OCI-LY1 (cell line): ENCODE results near the gene TMEM139.

Experiments used
- H2AFZ ChIP-seq: fragments of 200-600 bp; sonication (generic), shearing (Covaris generic); 2 replicates; pipeline ENCODE4 v1.6.0; 2014; ENCODE audit warnings: antibody characterized with exemption, mild to moderate bottlenecking, low read length
- H3F3A ChIP-seq: fragments of 200-600 bp; sonication (generic), shearing (Covaris generic); 2 replicates; pipeline ENCODE4 v1.6.0; 2014; ENCODE audit warnings: mild to moderate bottlenecking, antibody characterized with exemption, low read length, moderate library complexity; ENCODE audit not compliant: insufficient read depth
- H3K27ac ChIP-seq: fragments of 200-600 bp; sonication (generic); 2 replicates; pipeline ENCODE4 v1.5.1; 2014; ENCODE audit warnings: low read length, mixed run types, mild to moderate bottlenecking, low read depth; ENCODE audit not compliant: poor library complexity, severe bottlenecking
- H3K27me3 ChIP-seq: fragments of 200-600 bp; sonication (generic); 2 replicates; pipeline ENCODE4 v1.6.0; 2014; ENCODE audit warnings: antibody characterized with exemption, mild to moderate bottlenecking, low read length, moderate library complexity; ENCODE audit not compliant: insufficient read depth
- H3K36me3 ChIP-seq: fragments of 200-600 bp; sonication (generic); 2 replicates; pipeline ENCODE4 v1.6.1; 2014; ENCODE audit warnings: mild to moderate bottlenecking, antibody characterized with exemption, low read length, moderate library complexity, mixed read lengths; ENCODE audit not compliant: insufficient read depth
- H3K4me1 ChIP-seq: fragments of 200-600 bp; sonication (generic); 2 replicates; pipeline ENCODE4 v1.5.1; 2014; ENCODE audit warnings: mild to moderate bottlenecking, low read length, moderate library complexity; ENCODE audit not compliant: insufficient read depth, severe bottlenecking
- H3K4me2 ChIP-seq: fragments of 200-600 bp; sonication (generic), shearing (Covaris generic); 2 replicates; pipeline ENCODE4 v1.6.1; 2014; ENCODE audit warnings: low read length
- H3K4me3 ChIP-seq: fragments of 200-600 bp; sonication (generic); 2 replicates; pipeline ENCODE4 v1.5.1; 2014; ENCODE audit warnings: low read length, low read depth, mild to moderate bottlenecking, mixed read lengths; ENCODE audit not compliant: poor library complexity, severe bottlenecking
- H3K79me2 ChIP-seq: fragments of 200-600 bp; shearing (Covaris generic); 2 replicates; pipeline ENCODE4 v1.6.1; 2016; ENCODE audit warnings: mixed run types, low read length, mixed read lengths; ENCODE audit not compliant: insufficient read depth
- H3K9ac ChIP-seq: fragments of 200-600 bp; sonication (generic), shearing (Covaris generic); 2 replicates; pipeline ENCODE4 v1.6.1; 2014; ENCODE audit warnings: mild to moderate bottlenecking, low read length, mixed read lengths
- H3K9me2 ChIP-seq: fragments of 200-600 bp; sonication (generic), shearing (Covaris generic); 2 replicates; pipeline ENCODE4 v1.6.1; 2014; ENCODE audit warnings: low read depth, mild to moderate bottlenecking, low read length, mixed read lengths
- H3K9me3 ChIP-seq: fragments of 200-600 bp; shearing (Covaris generic); 2 replicates; pipeline ENCODE4 v1.6.1; 2014; ENCODE audit warnings: low read length, mixed read lengths
- H4K20me1 ChIP-seq: fragments of 200-600 bp; sonication (generic), shearing (Covaris generic); 2 replicates; pipeline ENCODE4 v1.6.0; 2016; ENCODE audit warnings: mild to moderate bottlenecking, low read length; ENCODE audit not compliant: insufficient read depth
- EZH2 ChIP-seq: fragments of 200-600 bp; sonication (generic), shearing (Covaris generic); IDR thresholded peaks from 2 replicates; pipeline ENCODE4 v1.8.0; 2017; ENCODE audit warnings: borderline replicate concordance, mixed run types, mild to moderate bottlenecking, antibody characterized with exemption, low read length, moderate library complexity, mixed read lengths
- TF ChIP-seq, protein P1 (sequence below): fragments of 200-600 bp; sonication (generic), shearing (Covaris generic); IDR thresholded peaks from 2 replicates; pipeline ENCODE4 v1.5.1; 2017; ENCODE audit warnings: mild to moderate bottlenecking, antibody characterized with exemption, low read length, moderate library complexity, mixed read lengths

Gene TMEM139

DNA sequence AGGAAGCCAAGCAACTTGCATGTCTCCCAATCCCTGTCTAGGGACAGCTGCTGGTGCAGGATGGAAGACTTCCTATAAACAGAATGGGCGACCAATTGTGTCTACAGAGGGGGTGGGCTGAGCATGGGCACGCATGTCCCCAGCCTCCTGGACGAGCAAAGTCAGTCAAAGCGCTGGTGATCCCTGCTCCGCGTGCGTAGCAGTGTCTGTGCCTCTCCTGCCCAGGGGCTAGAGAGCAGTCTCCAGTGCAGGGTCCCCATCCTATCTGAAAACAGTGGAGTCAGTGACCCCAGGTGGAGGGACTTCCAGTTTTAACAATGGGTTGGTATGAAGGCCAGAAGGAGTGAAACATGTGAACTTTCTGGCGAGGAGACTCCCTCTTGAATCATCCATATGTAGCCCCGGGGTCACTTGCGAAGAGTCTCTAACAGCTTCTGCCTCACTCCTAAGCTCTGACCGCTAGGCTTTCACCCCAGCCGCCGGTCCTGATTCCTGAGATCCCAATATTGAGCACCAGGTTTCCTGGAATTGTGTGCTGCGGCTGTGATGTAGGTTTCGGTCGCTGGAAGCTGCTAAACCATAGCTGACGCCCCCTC is 2.7 kb downstream of the TMEM139 start:
- peaks cover 26% of the 10 kb centered on the region; the same call in 1 of the 2 replicates for H3K36me3 ChIP-seq
- H4K20me1 ChIP-seq: no peaks in the 10 kb centered on the region
- 0 out of 2 replicates have a peak overlapping the region, but pooled peaks have one; percentile 38 for H2AFZ ChIP-seq
- peak overlapping the region; percentile 78 for H3K4me3 ChIP-seq
- peaks cover 34% of the 10 kb centered on the region for H3K4me1 ChIP-seq
- H3K9ac ChIP-seq: no peak overlapping the region; the same call in 1 of the 2 replicates
- H3K27ac ChIP-seq: no peak overlapping the region
- no peak for TF ChIP-seq EZH2
- TF ChIP-seq, protein P1, sequence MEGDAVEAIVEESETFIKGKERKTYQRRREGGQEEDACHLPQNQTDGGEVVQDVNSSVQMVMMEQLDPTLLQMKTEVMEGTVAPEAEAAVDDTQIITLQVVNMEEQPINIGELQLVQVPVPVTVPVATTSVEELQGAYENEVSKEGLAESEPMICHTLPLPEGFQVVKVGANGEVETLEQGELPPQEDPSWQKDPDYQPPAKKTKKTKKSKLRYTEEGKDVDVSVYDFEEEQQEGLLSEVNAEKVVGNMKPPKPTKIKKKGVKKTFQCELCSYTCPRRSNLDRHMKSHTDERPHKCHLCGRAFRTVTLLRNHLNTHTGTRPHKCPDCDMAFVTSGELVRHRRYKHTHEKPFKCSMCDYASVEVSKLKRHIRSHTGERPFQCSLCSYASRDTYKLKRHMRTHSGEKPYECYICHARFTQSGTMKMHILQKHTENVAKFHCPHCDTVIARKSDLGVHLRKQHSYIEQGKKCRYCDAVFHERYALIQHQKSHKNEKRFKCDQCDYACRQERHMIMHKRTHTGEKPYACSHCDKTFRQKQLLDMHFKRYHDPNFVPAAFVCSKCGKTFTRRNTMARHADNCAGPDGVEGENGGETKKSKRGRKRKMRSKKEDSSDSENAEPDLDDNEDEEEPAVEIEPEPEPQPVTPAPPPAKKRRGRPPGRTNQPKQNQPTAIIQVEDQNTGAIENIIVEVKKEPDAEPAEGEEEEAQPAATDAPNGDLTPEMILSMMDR: no peak
- H3K79me2 ChIP-seq: peaks cover 21% of the 10 kb centered on the region
- H3F3A ChIP-seq: no peaks in the 10 kb centered on the region
- no peaks in the 10 kb centered on the region for H3K9me2 ChIP-seq
- no peaks in the 10 kb centered on the region for H3K9me3 ChIP-seq
- H3K27me3 ChIP-seq: no peaks in the 10 kb centered on the region
- H3K4me2 ChIP-seq: peak overlapping the region; percentile 88

DNA sequence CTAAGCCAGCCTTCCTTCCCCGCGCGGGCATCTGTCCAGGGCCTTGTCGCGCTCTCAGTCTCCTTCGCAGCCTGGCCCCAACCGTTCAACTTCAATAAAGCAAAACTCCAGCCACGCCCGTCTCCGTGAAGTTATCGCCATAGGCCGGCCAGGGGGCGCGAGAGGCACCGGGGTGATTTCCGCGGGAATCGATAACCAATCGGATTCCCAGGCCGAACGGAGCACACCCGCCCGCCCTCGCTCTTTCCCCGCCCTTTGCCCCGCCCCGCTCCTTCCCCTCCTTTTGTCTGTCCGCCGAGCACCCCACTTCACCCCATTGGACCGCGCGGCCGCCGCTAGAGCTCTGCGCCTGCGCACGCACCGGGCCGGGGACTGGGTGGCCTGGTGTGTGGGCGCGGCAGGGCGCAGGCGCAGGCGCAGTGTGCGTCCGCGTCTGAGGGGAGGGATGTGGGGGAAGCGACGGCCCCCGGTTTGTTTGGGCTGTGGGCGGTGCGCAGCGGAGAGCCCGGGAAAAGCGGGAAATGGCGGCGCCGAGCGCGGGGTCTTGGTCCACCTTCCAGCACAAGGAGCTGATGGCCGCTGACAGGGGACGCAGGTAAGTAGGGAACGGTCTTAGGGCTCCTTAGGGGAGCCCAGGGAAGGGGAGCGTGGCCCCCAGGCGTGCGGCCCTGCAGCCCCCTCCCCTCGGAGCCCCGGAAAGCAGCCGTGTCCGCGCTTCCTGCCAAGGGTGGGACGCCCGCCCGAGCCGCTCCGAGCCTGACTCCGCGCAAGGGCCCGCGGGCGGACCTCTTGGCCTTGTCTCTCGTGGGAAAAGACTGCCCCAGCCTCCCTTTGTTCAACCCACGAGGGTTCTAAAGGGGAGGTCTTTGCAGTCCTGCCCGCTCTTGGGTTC is 3.4 kb downstream of the TMEM139 start, which contains the start of gene CASP2:
Gene CASP2 (plus strand): TSS at position 417 of the 892 bp plus-strand sequence. CDS start 105 bp downstream, at position 522.
- peak within 1 kb of the TSS; percentile 88 for H3K4me2 ChIP-seq
- H3K36me3 ChIP-seq: peaks cover 34% of the 10 kb centered on the region
- TF ChIP-seq, protein P1: peak; percentile 40; the same call in 1 of the 2 replicates
- TF ChIP-seq EZH2: no peak
- H3F3A ChIP-seq: no peaks in the 10 kb centered on the region
- peaks cover 21% of the 10 kb centered on the region for H3K79me2 ChIP-seq
- peak within 1 kb of the TSS; percentile 78 for H3K4me3 ChIP-seq
- H3K27ac ChIP-seq: peak within 1 kb of the TSS; percentile 29
- 0 out of 2 replicates have a peak within 1 kb of the TSS, but pooled peaks have one; percentile 38 for H2AFZ ChIP-seq
- no peaks in the 10 kb centered on the region for H3K9me2 ChIP-seq
- H3K4me1 ChIP-seq: peaks cover 34% of the 10 kb centered on the region
- no peaks in the 10 kb centered on the region for H4K20me1 ChIP-seq
- peak within 1 kb of the TSS; percentile 83 for H3K9ac ChIP-seq
- no peaks in the 10 kb centered on the region for H3K27me3 ChIP-seq
- H3K9me3 ChIP-seq: no peaks in the 10 kb centered on the region

DNA sequence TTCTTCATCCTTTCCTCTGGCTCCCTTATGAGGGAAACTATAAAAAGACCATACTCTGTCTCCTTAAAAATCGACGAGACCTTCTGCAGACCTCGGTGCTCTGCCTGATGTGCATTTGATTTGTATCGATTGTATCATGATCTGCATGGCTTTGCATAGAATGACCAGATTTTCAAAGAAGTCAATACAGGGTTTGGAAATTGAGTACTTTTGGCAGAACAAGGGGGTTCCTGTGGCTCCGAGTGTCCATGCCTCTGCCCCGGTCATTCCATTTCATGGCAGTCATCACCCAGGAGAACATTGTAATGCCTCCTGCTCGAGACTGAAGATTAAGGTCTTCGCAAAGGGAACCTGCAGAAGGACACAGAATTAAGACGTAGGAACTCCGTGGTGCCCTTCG is 4.1 kb downstream of the TMEM139 start:
- Histone ChIP-seq H3K4me3 (peak overlapping the region; percentile 78), H3K4me1 (peaks cover 31% of the 10 kb centered on the region), H3K27ac (peak overlapping the region; percentile 29), H3F3A (no peaks in the 10 kb centered on the region), H3K4me2 (peak overlapping the region; percentile 88), H2AFZ (no peak overlapping the region), H3K9me3 (no peaks in the 10 kb centered on the region), H3K79me2 (peaks cover 21% of the 10 kb centered on the region), H4K20me1 (no peaks in the 10 kb centered on the region), H3K9me2 (no peaks in the 10 kb centered on the region), H3K27me3 (no peaks in the 10 kb centered on the region), H3K36me3 (peaks cover 40% of the 10 kb centered on the region), H3K9ac (peak overlapping the region; percentile 83)
- TF ChIP-seq, protein P1: no peak
- TF ChIP-seq EZH2: no peak
